Measurements from ENCODE around the gene EYA3. TPM values are rescaled to one million over a fixed set of nuclear protein-coding genes. Genes with fewer than 3 reads are reported as not detected.

The EYA3 gene
- total RNA-seq, 1 experiment from 2014 or later = 32.7 TPM

GRCh38 chr1:28050776-28051175, 37.6 kb downstream of the EYA3 start:
- Mint-ChIP-seq H3K27me3 (ENCODE audit: low read depth) (no peaks in the 10 kb centered on the region), H3K4me1 (peaks cover 8% of the 10 kb centered on the region in 2 experiments), H3K4me3 (no peak overlapping the region), H3K36me3 (ENCODE audit: insufficient read depth in 1 of 3, low read depth in 3 of 3) (peaks cover 0 to 18% (median 5%) of the 10 kb centered on the region in 3 experiments; a peak in 4 of 7 replicates), H3K27ac (no peak overlapping the region), H3K9me3 (no peaks in the 10 kb centered on the region)
- no peaks in the 10 kb centered on the region for H3K27me3 ChIP-seq (ENCODE audit: insufficient read depth, low read length)
- H2AFZ ChIP-seq (ENCODE audit: low read length) = no peak overlapping the region
- H2BK5ac ChIP-seq (ENCODE audit: insufficient read length, low read length) = no peak overlapping the region
- no peak overlapping the region for H2BK20ac ChIP-seq (ENCODE audit: low read depth, low read length, poor library complexity, severe bottlenecking)
- WGBS (ENCODE audit: extremely low coverage, insufficient read length, low lambda C conversion rate) = no CpG with 5 or more reads among the region's 1 CpG
- no peak overlapping the region for H3K27ac ChIP-seq (ENCODE audit: insufficient read length, low read depth, low read length)
- H2BK12ac ChIP-seq (ENCODE audit: insufficient read length, low read depth, low read length) = no peak overlapping the region
- H3K56ac ChIP-seq (ENCODE audit: insufficient read length, low read depth, low read length) = no peak overlapping the region
- no peak for DNase-seq
- H2BK15ac ChIP-seq (ENCODE audit: low read depth, low read length) = no peak overlapping the region
- no peaks in the 10 kb centered on the region for H3K79me1 ChIP-seq (ENCODE audit: insufficient read depth, low read depth, low read length, poor library complexity, severe bottlenecking)
- H3K18ac ChIP-seq (ENCODE audit: insufficient read length, low read depth, low read length) = no peak overlapping the region
- H3K23ac ChIP-seq (ENCODE audit: insufficient read length, low read depth, low read length) = no peak overlapping the region
- H3K79me2 ChIP-seq (ENCODE audit: insufficient read depth, low read length) = no peaks in the 10 kb centered on the region
- H3T11ph ChIP-seq (ENCODE audit: low read length) = no peak overlapping the region
- no peaks in the 10 kb centered on the region for H3K9me3 ChIP-seq (ENCODE audit: control insufficient read depth, low read depth, low read length)
- no peak overlapping the region for H2BK120ac ChIP-seq (ENCODE audit: low read depth, low read length, poor library complexity, severe bottlenecking)
- H3K4me2 ChIP-seq (ENCODE audit: insufficient read depth, insufficient read length, low read length) = no peak overlapping the region
- H3K9ac ChIP-seq (ENCODE audit: extremely low read depth, insufficient read length, low read length) = no peak overlapping the region
- H4K5ac ChIP-seq (ENCODE audit: insufficient read length, low read depth, low read length) = no peak overlapping the region
- H2AK5ac ChIP-seq (ENCODE audit: insufficient read length, low read length) = no peak overlapping the region
- H3K23me2 ChIP-seq (ENCODE audit: insufficient read length, low read depth, low read length, poor library complexity, severe bottlenecking) = no peaks in the 10 kb centered on the region
- no peak overlapping the region for H4K8ac ChIP-seq (replicated peaks; ENCODE audit: insufficient read length, low read depth, low read length)
- no peak for TF ChIP-seq CTCF (conservative IDR thresholded peaks at IDR 0.05)
- H3K4me1 ChIP-seq (ENCODE audit: insufficient read depth, low read length) = no peaks in the 10 kb centered on the region; the same call in 1 of the 2 replicates
- no peak overlapping the region for H3K14ac ChIP-seq (ENCODE audit: insufficient read depth, low read length)
- no peaks in the 10 kb centered on the region for H4K20me1 ChIP-seq (ENCODE audit: control insufficient read depth, insufficient read depth, insufficient read length)
- H4K91ac ChIP-seq (ENCODE audit: insufficient read length, low read depth, low read length) = no peak overlapping the region
- no peak overlapping the region for H3K4ac ChIP-seq (ENCODE audit: low read depth, low read length)

All from H9 (cell line).